ENCODE data around the gene AFG1L. TPM values are rescaled to one million over a fixed set of nuclear protein-coding genes. Genes with fewer than 3 reads are reported as not detected.

The AFG1L gene
- polyA plus RNA-seq, 1 of the 3 experiments (the other 2 are of a cell fraction): 0.71 TPM

- H4K20me1 ChIP-seq (ENCODE audit: insufficient read depth): no peaks in the 10 kb centered on the region
- H3K79me2 ChIP-seq (ENCODE audit: insufficient read depth): no peaks in the 10 kb centered on the region
- TF ChIP-seq FOSL2 (IDR thresholded peaks at IDR 0.05; ENCODE audit: borderline replicate concordance, low read depth): no peak
- no peak for TF ChIP-seq FOXJ3 (CRISPR knock-in tag; IDR thresholded peaks at IDR 0.05)
- TF ChIP-seq RXRA (IDR thresholded peaks at IDR 0.05; ENCODE audit: borderline replicate concordance, low read depth): no peak
- H3K4me1 ChIP-seq (ENCODE audit: control insufficient read depth in 1 of 2, insufficient read depth in 2 of 2, low read depth in 1 of 2, low read length in 1 of 2): no peaks in the 10 kb centered on the region
- no peak for DNase-seq
- peaks cover 4% of the 10 kb centered on the region for H3F3A ChIP-seq (replicated peaks; ENCODE audit: insufficient read depth)
- no peak overlapping the region for H3K4me3 ChIP-seq (ENCODE audit: low read depth in 2 of 2, low read length in 1 of 2)
- H3K9ac ChIP-seq: no peak overlapping the region
- no peaks in the 10 kb centered on the region for H3K27me3 ChIP-seq (ENCODE audit: insufficient read depth)
- ChIA-PET CTCF (no interaction called here), POLR2A (interaction anchor here (0.6 kb wide), 1 partner anchor 125 kb away, joined by 3 read pairs; the partner anchor contains the start of gene AFG1L)
- H3K4me2 ChIP-seq: no peak overlapping the region
- H2AFZ ChIP-seq (ENCODE audit: low read depth): no peak overlapping the region
- H3K9me3 ChIP-seq: no peaks in the 10 kb centered on the region
- H3K27ac ChIP-seq (ENCODE audit: low read depth in 2 of 2, low read length in 1 of 2): no peak overlapping the region
- no peaks in the 10 kb centered on the region for H3K36me3 ChIP-seq (replicated peaks in 1 of 2; ENCODE audit: control insufficient read depth in 1 of 2, insufficient read depth in 2 of 2, low read length in 1 of 2)
- 86% methylated on average over 1 of the region's 1 CpG for WGBS (ENCODE audit: low lambda C conversion rate)
- H3K9me2 ChIP-seq: no peaks in the 10 kb centered on the region
Measured at GRCh38 chr6:108419474-108419873, 124.6 kb downstream of the AFG1L start.

GRCh38 chr6:108419934-108420609 is 125.2 kb downstream of the AFG1L start:
- Histone ChIP-seq H3K9me3 (no peaks in the 10 kb centered on the region), H4K20me1 (ENCODE audit: insufficient read depth) (no peaks in the 10 kb centered on the region), H3K9me2 (no peaks in the 10 kb centered on the region), H3K9ac (no peak overlapping the region), H3K79me2 (ENCODE audit: insufficient read depth) (no peaks in the 10 kb centered on the region), H3K4me3 (ENCODE audit: low read depth in 2 of 2, low read length in 1 of 2) (no peak overlapping the region), H3K36me3 (replicated peaks in 1 of 2; ENCODE audit: control insufficient read depth in 1 of 2, insufficient read depth in 2 of 2, low read length in 1 of 2) (no peaks in the 10 kb centered on the region), H3K4me1 (ENCODE audit: control insufficient read depth in 1 of 2, insufficient read depth in 2 of 2, low read depth in 1 of 2, low read length in 1 of 2) (no peaks in the 10 kb centered on the region), H2AFZ (ENCODE audit: low read depth) (no peak overlapping the region), H3K27me3 (ENCODE audit: insufficient read depth) (no peaks in the 10 kb centered on the region), H3K27ac (ENCODE audit: low read depth in 2 of 2, low read length in 1 of 2) (no peak overlapping the region), H3K4me2 (no peak overlapping the region), H3F3A (replicated peaks; ENCODE audit: insufficient read depth) (peaks cover 4% of the 10 kb centered on the region)
- TF ChIP-seq ZBTB33 (IDR thresholded peaks at IDR 0.05; ENCODE audit: borderline replicate concordance, low read depth): no peak
- no peak for TF ChIP-seq SMC3 (IDR thresholded peaks at IDR 0.05; ENCODE audit: low read depth, low read length)
- TF ChIP-seq JUND (IDR thresholded peaks at IDR 0.05): no peak
- no peak for TF ChIP-seq RAD21 (IDR thresholded peaks at IDR 0.05; ENCODE audit: low read length)
- no peak for TF ChIP-seq NFIC (IDR thresholded peaks at IDR 0.05; ENCODE audit: borderline replicate concordance)
- no peak for TF ChIP-seq GATA2 (CRISPR knock-in tag; IDR thresholded peaks at IDR 0.05)
- TF ChIP-seq EP300 (IDR thresholded peaks at IDR 0.05; ENCODE audit: borderline replicate concordance in 1 of 2, low read depth in 1 of 2, low read length in 1 of 2): no peak
- TF ChIP-seq TAF1 (IDR thresholded peaks at IDR 0.05; ENCODE audit: borderline replicate concordance, low read depth, low read length): no peak
- no peak for TF ChIP-seq RCOR1 (IDR thresholded peaks at IDR 0.05; ENCODE audit: low read length)
- no peak for TF ChIP-seq NRF1 (IDR thresholded peaks at IDR 0.05; ENCODE audit: low read depth, low read length)
- no peak for TF ChIP-seq RXRA (IDR thresholded peaks at IDR 0.05; ENCODE audit: borderline replicate concordance, low read depth)
- TF ChIP-seq MXI1 (IDR thresholded peaks at IDR 0.05; ENCODE audit: low read depth, low read length): no peak
- no peak for TF ChIP-seq TEAD4 (IDR thresholded peaks at IDR 0.05; ENCODE audit: borderline replicate concordance, insufficient read depth)
- no peak for TF ChIP-seq PBX3 (IDR thresholded peaks at IDR 0.05)
- no peak for TF ChIP-seq RFX5 (IDR thresholded peaks at IDR 0.05; ENCODE audit: low read length)
- TF ChIP-seq YY1 (IDR thresholded peaks at IDR 0.05; ENCODE audit: low read depth): no peak
- TF ChIP-seq MEF2A (IDR thresholded peaks at IDR 0.05; ENCODE audit: borderline replicate concordance, low read depth): no peak
- no peak for TF ChIP-seq SIN3A (IDR thresholded peaks at IDR 0.05; ENCODE audit: borderline replicate concordance, low read depth, low read length)
- no peak for TF ChIP-seq MAX (IDR thresholded peaks at IDR 0.05; ENCODE audit: low read depth)
- WGBS (ENCODE audit: low lambda C conversion rate): 69% methylated on average over 2 of the region's 2 CpGs
- POLR2A ChIA-PET: interaction anchor here (0.6 kb wide), 1 partner anchor 125 kb away, joined by 3 read pairs; the partner anchor contains the start of gene AFG1L
- no peak for DNase-seq
- CTCF ChIA-PET: no interaction called here

Measured in SK-N-SH (cell line).